ENCODE results near the gene HOXB9.

DNA sequence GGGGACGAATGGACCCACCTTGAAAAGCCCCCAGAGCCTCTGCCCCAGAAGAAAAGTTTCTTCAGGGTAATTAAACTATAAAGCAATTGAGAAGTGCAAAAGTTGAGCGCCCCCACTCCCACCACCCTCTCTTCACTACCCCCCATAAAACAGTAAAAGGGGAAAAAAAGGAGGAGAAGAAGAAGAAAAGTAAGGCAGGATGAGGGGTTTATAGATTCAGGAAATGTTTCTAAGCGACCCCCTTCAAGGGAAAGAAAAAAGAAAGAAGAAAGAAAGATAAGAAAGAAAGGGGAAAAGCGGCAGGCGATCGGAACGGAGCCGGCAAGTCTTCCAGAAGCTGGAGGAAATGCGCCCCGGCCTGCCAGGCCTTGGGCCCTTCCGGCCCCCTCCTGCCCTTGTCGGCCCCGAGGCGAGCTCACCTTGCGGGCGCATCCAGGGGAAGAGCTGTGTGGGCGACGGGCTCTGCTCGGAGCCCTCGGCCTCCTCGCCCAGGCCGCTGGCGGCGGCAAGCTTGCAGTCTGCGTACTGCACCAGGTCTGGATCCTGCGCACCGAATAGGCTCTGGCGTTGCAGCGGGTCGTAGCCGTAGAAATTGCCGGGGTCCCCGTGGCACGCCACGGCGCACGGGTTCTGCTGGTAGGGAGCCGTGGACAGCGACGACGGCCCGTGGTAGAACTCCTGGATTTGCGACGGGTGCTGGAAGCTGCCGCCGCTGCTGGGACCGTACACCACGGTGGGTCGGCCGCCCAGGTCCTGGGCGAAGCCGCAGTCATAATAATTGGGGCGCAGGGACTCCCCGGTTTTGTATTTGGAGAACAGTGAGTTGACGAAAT is 12.1 kb downstream of the HOXB9 start:
- TF ChIP-seq CTCF (IDR thresholded peaks at IDR 0.05) = no peak
- no peak for TF ChIP-seq POLR2A (IDR thresholded peaks at IDR 0.05)
- peak; percentile 16 for TF ChIP-seq POLR2AphosphoS5 (IDR thresholded peaks at IDR 0.05)
